ENCODE results near the gene PGF.

- TF ChIP-seq ZNF274 (IDR thresholded peaks at IDR 0.05; ENCODE audit: low read depth, low read length) = no peak
- TF ChIP-seq SUZ12 (IDR thresholded peaks at IDR 0.05; ENCODE audit: extremely low read depth, insufficient read depth, insufficient read length) = no peak
- no peak for TF ChIP-seq YY1 (IDR thresholded peaks at IDR 0.05; ENCODE audit: insufficient read depth, insufficient read length)
Measured at GRCh38 chr14:74946659-74947281, 8.6 kb downstream of the PGF start.
